Measurements from ENCODE around the gene CD96. TPM values are rescaled to one million over a fixed set of nuclear protein-coding genes. Genes with fewer than 3 reads are reported as not detected.

The CD96 gene
- total RNA-seq, 1 experiment from 2014 or later = not detected

- no peak overlapping the region for H3K4me2 ChIP-seq (ENCODE audit: low read depth, low read length, poor library complexity, severe bottlenecking)
- H3K4me3 ChIP-seq (ENCODE audit: low read length) = no peak overlapping the region
- H3K9me3 ChIP-seq (ENCODE audit: low read length) = no peaks in the 10 kb centered on the region
- H3K9me2 ChIP-seq (replicated peaks; ENCODE audit: insufficient read depth, low read length) = no peaks in the 10 kb centered on the region
- H3K79me2 ChIP-seq (ENCODE audit: low read length) = no peaks in the 10 kb centered on the region
- no peaks in the 10 kb centered on the region for H3K27me3 ChIP-seq (ENCODE audit: low read length)
- peaks cover 9% of the 10 kb centered on the region for H3K4me1 ChIP-seq (ENCODE audit: low read length)
- no peaks in the 10 kb centered on the region for H3K36me3 ChIP-seq (ENCODE audit: insufficient read depth, low read length)
- no peak overlapping the region for H3K27ac ChIP-seq (ENCODE audit: low read length)
- DNase-seq = no peak
- no peaks in the 10 kb centered on the region for H4K20me1 ChIP-seq (ENCODE audit: insufficient read depth, low read depth, low read length)
- no peak overlapping the region for H2AFZ ChIP-seq (ENCODE audit: low read length)
- H3K9ac ChIP-seq (ENCODE audit: low read length) = no peak overlapping the region
These were observed 50.9 kb downstream of the CD96 start for GRCh38 chr3:111592936-111593335.

DNA sequence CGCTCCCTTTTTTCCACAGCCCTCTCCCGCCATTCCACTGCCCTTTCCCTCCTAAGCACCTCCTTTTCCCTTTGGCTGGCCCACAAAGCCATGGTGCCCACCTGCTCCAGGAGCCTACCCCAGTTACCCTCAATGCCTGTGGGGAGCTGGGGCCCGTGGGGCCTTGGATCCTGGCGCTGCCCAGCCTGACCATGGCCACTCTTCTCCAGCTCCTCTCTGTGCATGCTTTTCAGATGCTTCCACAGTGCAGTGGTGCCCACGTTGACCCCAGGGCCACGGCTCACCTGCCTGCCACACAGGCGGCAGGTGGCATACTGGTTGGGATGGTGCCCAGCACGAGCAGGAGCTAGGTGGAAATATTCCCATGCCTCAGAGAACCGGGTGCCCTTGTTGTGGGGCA lies 51.7 kb downstream of the CD96 start:
- Histone ChIP-seq H3K27me3 (ENCODE audit: low read length) (no peaks in the 10 kb centered on the region), H3K9me2 (replicated peaks; ENCODE audit: insufficient read depth, low read length) (no peaks in the 10 kb centered on the region), H3K36me3 (ENCODE audit: insufficient read depth, low read length) (no peaks in the 10 kb centered on the region), H3K4me2 (ENCODE audit: low read depth, low read length, poor library complexity, severe bottlenecking) (no peak overlapping the region), H3K27ac (ENCODE audit: low read length) (no peak overlapping the region), H3K4me3 (ENCODE audit: low read length) (no peak overlapping the region), H3K9me3 (ENCODE audit: low read length) (no peaks in the 10 kb centered on the region), H2AFZ (ENCODE audit: low read length) (no peak overlapping the region), H3K9ac (ENCODE audit: low read length) (no peak overlapping the region), H3K4me1 (ENCODE audit: low read length) (peaks cover 9% of the 10 kb centered on the region), H3K79me2 (ENCODE audit: low read length) (no peaks in the 10 kb centered on the region), H4K20me1 (ENCODE audit: insufficient read depth, low read depth, low read length) (no peaks in the 10 kb centered on the region)
- DNase-seq = no peak

- H2AFZ ChIP-seq (ENCODE audit: low read length) = no peak overlapping the region
- no peaks in the 10 kb centered on the region for H3K9me3 ChIP-seq (ENCODE audit: low read length)
- no peaks in the 10 kb centered on the region for H3K27me3 ChIP-seq (ENCODE audit: low read length)
- peaks cover 9% of the 10 kb centered on the region for H3K4me1 ChIP-seq (ENCODE audit: low read length)
- H3K36me3 ChIP-seq (ENCODE audit: insufficient read depth, low read length) = no peaks in the 10 kb centered on the region
- H4K20me1 ChIP-seq (ENCODE audit: insufficient read depth, low read depth, low read length) = no peaks in the 10 kb centered on the region
- DNase-seq = no peak
- no peak overlapping the region for H3K27ac ChIP-seq (ENCODE audit: low read length)
- no peak overlapping the region for H3K9ac ChIP-seq (ENCODE audit: low read length)
- no peaks in the 10 kb centered on the region for H3K79me2 ChIP-seq (ENCODE audit: low read length)
- H3K4me2 ChIP-seq (ENCODE audit: low read depth, low read length, poor library complexity, severe bottlenecking) = no peak overlapping the region
- no peak overlapping the region for H3K4me3 ChIP-seq (ENCODE audit: low read length)
- H3K9me2 ChIP-seq (replicated peaks; ENCODE audit: insufficient read depth, low read length) = no peaks in the 10 kb centered on the region
These were observed 52.2 kb downstream of the CD96 start for GRCh38 chr3:111594205-111594604.

DNA sequence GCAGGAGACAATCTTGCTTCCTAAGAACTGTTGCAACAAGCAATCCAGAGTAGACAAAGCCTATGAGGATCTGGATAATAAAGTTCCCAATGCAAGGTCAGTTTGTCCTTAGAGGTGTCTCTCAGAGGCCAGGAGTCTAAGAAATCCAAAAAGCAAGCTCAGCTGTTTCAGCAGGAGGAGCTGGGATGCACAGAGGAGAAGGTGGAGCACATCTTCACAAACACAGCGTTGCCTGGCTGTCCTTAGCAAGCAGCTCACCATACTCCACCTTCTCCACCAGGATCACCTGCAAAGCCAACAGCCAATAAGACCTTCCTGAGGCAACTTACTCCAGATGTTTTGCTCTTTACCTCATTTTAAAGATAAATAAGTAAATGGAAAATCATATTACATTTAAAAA lies 52.8 kb downstream of the CD96 start:
- DNase-seq = no peak
- Histone ChIP-seq H3K9me3 (ENCODE audit: low read length) (no peaks in the 10 kb centered on the region), H3K9me2 (replicated peaks; ENCODE audit: insufficient read depth, low read length) (no peaks in the 10 kb centered on the region), H3K27ac (ENCODE audit: low read length) (no peak overlapping the region), H3K27me3 (ENCODE audit: low read length) (no peaks in the 10 kb centered on the region), H3K36me3 (ENCODE audit: insufficient read depth, low read length) (no peaks in the 10 kb centered on the region), H4K20me1 (ENCODE audit: insufficient read depth, low read depth, low read length) (no peaks in the 10 kb centered on the region), H3K79me2 (ENCODE audit: low read length) (no peaks in the 10 kb centered on the region), H3K9ac (ENCODE audit: low read length) (no peak overlapping the region), H3K4me1 (ENCODE audit: low read length) (peaks cover 9% of the 10 kb centered on the region), H3K4me3 (ENCODE audit: low read length) (no peak overlapping the region), H2AFZ (ENCODE audit: low read length) (no peak overlapping the region), H3K4me2 (ENCODE audit: low read depth, low read length, poor library complexity, severe bottlenecking) (no peak overlapping the region)

- Histone ChIP-seq H2AFZ (ENCODE audit: low read length) (no peak within 1 kb of the TSS), H3K27me3 (ENCODE audit: low read length) (no peaks in the 10 kb centered on the region), H3K9me2 (replicated peaks; ENCODE audit: insufficient read depth, low read length) (no peaks in the 10 kb centered on the region), H3K9me3 (ENCODE audit: low read length) (no peaks in the 10 kb centered on the region), H3K4me1 (ENCODE audit: low read length) (peaks cover 9% of the 10 kb centered on the region), H3K36me3 (ENCODE audit: insufficient read depth, low read length) (no peaks in the 10 kb centered on the region), H3K79me2 (ENCODE audit: low read length) (no peaks in the 10 kb centered on the region), H3K4me2 (ENCODE audit: low read depth, low read length, poor library complexity, severe bottlenecking) (no peak within 1 kb of the TSS), H3K27ac (ENCODE audit: low read length) (no peak within 1 kb of the TSS), H3K4me3 (ENCODE audit: low read length) (no peak within 1 kb of the TSS), H4K20me1 (ENCODE audit: insufficient read depth, low read depth, low read length) (no peaks in the 10 kb centered on the region), H3K9ac (ENCODE audit: low read length) (no peak within 1 kb of the TSS)
- no peak for DNase-seq
These were observed 53.2 kb downstream of the CD96 start, which contains the start of gene ZBED2 for GRCh38 chr3:111595232-111595631. ZBED2 (minus strand) TSS chr3:111595346; CDS start chr3:111594201, 1,145 bp downstream.

DNA sequence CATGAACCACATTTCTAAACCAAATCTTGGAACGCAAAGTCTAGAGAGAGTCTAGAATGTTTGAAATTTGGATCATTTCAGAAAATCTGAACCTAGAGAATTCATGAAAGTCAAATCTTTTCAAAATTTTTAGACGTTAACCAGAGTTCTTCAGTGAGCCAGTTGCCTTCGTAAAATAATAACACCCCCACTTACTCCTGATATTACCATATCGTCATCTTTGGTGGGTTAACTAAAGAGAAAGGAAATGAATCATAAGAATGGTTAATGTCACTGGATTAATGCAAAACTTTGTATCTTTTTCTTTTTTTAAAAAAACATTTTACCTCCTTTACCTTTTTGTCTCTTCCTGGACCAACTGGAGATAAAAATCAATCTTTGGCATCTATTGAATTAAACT lies 54.3 kb downstream of the CD96 start:
- Histone ChIP-seq H3K27ac (ENCODE audit: low read length) (no peak overlapping the region), H3K4me3 (ENCODE audit: low read length) (no peak overlapping the region), H3K79me2 (ENCODE audit: low read length) (no peaks in the 10 kb centered on the region), H3K27me3 (ENCODE audit: low read length) (no peaks in the 10 kb centered on the region), H4K20me1 (ENCODE audit: insufficient read depth, low read depth, low read length) (no peaks in the 10 kb centered on the region), H3K36me3 (ENCODE audit: insufficient read depth, low read length) (no peaks in the 10 kb centered on the region), H3K4me2 (ENCODE audit: low read depth, low read length, poor library complexity, severe bottlenecking) (no peak overlapping the region), H2AFZ (ENCODE audit: low read length) (no peak overlapping the region), H3K9ac (ENCODE audit: low read length) (no peak overlapping the region), H3K4me1 (ENCODE audit: low read length) (peaks cover 9% of the 10 kb centered on the region), H3K9me3 (ENCODE audit: low read length) (no peaks in the 10 kb centered on the region), H3K9me2 (replicated peaks; ENCODE audit: insufficient read depth, low read length) (no peaks in the 10 kb centered on the region)
- DNase-seq = no peak

DNA sequence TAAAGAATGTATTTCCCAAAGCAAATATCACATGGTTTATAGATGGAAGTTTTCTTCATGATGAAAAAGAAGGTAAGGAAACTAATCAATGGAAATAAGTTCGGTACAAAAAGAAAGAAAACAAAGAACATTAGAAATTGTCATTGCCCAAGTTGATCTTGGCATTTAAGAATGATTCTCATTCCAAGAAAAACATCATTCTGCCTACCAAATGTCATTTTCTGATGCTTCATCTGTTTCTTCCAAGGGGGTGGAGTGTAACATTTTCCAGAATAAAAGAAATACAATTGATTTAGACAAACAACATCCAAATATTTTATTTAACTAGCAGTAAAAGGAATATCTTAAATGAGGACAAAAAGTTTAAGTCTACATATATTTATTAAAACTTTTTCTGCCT lies 56.1 kb downstream of the CD96 start:
- no peak overlapping the region for H3K4me3 ChIP-seq (ENCODE audit: low read length)
- H3K4me1 ChIP-seq (ENCODE audit: low read length) = peaks cover 9% of the 10 kb centered on the region
- H3K4me2 ChIP-seq (ENCODE audit: low read depth, low read length, poor library complexity, severe bottlenecking) = no peak overlapping the region
- H4K20me1 ChIP-seq (ENCODE audit: insufficient read depth, low read depth, low read length) = no peaks in the 10 kb centered on the region
- H3K9me2 ChIP-seq (replicated peaks; ENCODE audit: insufficient read depth, low read length) = no peaks in the 10 kb centered on the region
- no peak overlapping the region for H2AFZ ChIP-seq (ENCODE audit: low read length)
- no peaks in the 10 kb centered on the region for H3K27me3 ChIP-seq (ENCODE audit: low read length)
- no peak overlapping the region for H3K27ac ChIP-seq (ENCODE audit: low read length)
- no peaks in the 10 kb centered on the region for H3K79me2 ChIP-seq (ENCODE audit: low read length)
- no peaks in the 10 kb centered on the region for H3K36me3 ChIP-seq (ENCODE audit: insufficient read depth, low read length)
- H3K9ac ChIP-seq (ENCODE audit: low read length) = no peak overlapping the region
- no peak for DNase-seq
- no peaks in the 10 kb centered on the region for H3K9me3 ChIP-seq (ENCODE audit: low read length)

GRCh38 chr3:111598552-111598951 lies 56.6 kb downstream of the CD96 start:
- no peaks in the 10 kb centered on the region for H3K79me2 ChIP-seq (ENCODE audit: low read length)
- no peak overlapping the region for H3K9ac ChIP-seq (ENCODE audit: low read length)
- no peak overlapping the region for H3K4me3 ChIP-seq (ENCODE audit: low read length)
- peaks cover 12% of the 10 kb centered on the region for H3K4me1 ChIP-seq (ENCODE audit: low read length)
- no peaks in the 10 kb centered on the region for H3K9me3 ChIP-seq (ENCODE audit: low read length)
- no peaks in the 10 kb centered on the region for H4K20me1 ChIP-seq (ENCODE audit: insufficient read depth, low read depth, low read length)
- no peak overlapping the region for H2AFZ ChIP-seq (ENCODE audit: low read length)
- no peaks in the 10 kb centered on the region for H3K9me2 ChIP-seq (replicated peaks; ENCODE audit: insufficient read depth, low read length)
- no peaks in the 10 kb centered on the region for H3K27me3 ChIP-seq (ENCODE audit: low read length)
- H3K4me2 ChIP-seq (ENCODE audit: low read depth, low read length, poor library complexity, severe bottlenecking) = no peak overlapping the region
- DNase-seq = no peak
- no peak overlapping the region for H3K27ac ChIP-seq (ENCODE audit: low read length)
- no peaks in the 10 kb centered on the region for H3K36me3 ChIP-seq (ENCODE audit: insufficient read depth, low read length)

- Histone ChIP-seq H3K79me2 (ENCODE audit: low read length) (no peaks in the 10 kb centered on the region), H3K27me3 (ENCODE audit: low read length) (no peaks in the 10 kb centered on the region), H2AFZ (ENCODE audit: low read length) (no peak overlapping the region), H3K9ac (ENCODE audit: low read length) (no peak overlapping the region), H4K20me1 (ENCODE audit: insufficient read depth, low read depth, low read length) (no peaks in the 10 kb centered on the region), H3K4me2 (ENCODE audit: low read depth, low read length, poor library complexity, severe bottlenecking) (no peak overlapping the region), H3K36me3 (ENCODE audit: insufficient read depth, low read length) (no peaks in the 10 kb centered on the region), H3K27ac (ENCODE audit: low read length) (no peak overlapping the region), H3K4me1 (ENCODE audit: low read length) (peaks cover 7% of the 10 kb centered on the region), H3K4me3 (ENCODE audit: low read length) (no peak overlapping the region), H3K9me2 (replicated peaks; ENCODE audit: insufficient read depth, low read length) (no peaks in the 10 kb centered on the region), H3K9me3 (ENCODE audit: low read length) (no peaks in the 10 kb centered on the region)
- no peak for DNase-seq
These were observed 59.8 kb downstream of the CD96 start for GRCh38 chr3:111601810-111602209.

Data from Karpas-422 (cell line).